Cardiac fibroblast (primary cell): Measurements from ENCODE around the gene CLEC16A.
A peak's percentile ranks its signal among the peaks of the same experiment; 100 is the strongest.

Experiments used
- DNase-seq, 2 donors: peaks; one replicate each; pipeline versions ENCODE4 v3.0.0 to v3.0.0-alpha.2; 2010; ENCODE audit warnings: low read depth in 2 of 2
- H3K4me3 ChIP-seq, 2 donors: replicated peaks in 1 of 2; 1 replicate in 1 of 2; 2 replicates in 1 of 2; pipeline ENCODE4 v1.5.1; 2011; ENCODE audit warnings: low read depth in 2 of 2, low read length in 2 of 2, mild to moderate bottlenecking in 2 of 2, moderate library complexity in 1 of 2
- TF ChIP-seq, protein P1 (sequence below): IDR thresholded peaks from one replicate; pipeline ENCODE4 v1.5.1; 2011; ENCODE audit warnings: low read depth, mild to moderate bottlenecking, low read length, inconsistent platforms

CLEC16A gene

DNA sequence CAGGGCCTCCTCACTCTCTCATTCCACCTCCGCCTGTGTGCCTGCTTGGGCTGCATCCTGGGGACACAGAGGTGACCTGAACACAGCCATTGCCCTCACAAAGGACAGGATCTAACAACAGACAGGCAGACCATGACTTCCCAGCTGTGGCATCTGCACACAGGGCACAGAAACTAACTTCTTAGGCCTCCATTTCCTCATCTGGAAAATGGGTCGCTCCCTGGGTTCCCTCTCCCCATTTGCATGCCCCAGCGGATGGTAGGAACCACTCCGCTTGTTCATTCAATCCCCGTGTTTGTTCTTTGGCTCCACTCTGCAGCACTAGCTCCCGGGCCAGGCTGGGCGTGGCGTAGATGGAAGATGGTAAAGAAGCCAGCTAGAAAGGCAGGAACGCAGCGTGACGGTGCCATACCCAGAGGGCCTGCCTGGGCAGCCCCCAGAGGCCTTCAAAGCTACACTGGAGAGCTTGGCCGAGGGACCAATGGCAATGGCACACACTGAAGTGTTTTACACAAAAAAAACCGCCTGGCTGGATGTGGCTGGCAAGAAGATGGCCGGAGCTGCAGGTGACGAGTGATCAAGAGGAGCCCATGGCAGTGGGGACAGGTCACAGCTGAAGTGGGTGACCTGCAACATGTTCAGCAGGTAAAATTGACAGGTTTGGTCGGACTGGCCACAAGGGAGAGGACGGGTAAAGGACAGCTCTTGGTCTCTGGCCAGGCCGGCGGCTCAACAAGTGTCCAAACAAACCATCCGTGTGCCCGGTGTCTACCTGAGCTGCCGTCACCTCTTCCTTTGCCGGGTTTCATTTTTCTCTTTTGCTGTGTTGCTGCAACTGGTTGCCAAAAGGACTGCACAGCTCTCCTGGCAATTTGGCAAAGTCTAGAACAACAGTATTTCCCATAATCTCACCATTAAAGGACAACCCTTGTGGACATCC, 244.7 kb downstream of the CLEC16A start:
- TF ChIP-seq, protein P1, sequence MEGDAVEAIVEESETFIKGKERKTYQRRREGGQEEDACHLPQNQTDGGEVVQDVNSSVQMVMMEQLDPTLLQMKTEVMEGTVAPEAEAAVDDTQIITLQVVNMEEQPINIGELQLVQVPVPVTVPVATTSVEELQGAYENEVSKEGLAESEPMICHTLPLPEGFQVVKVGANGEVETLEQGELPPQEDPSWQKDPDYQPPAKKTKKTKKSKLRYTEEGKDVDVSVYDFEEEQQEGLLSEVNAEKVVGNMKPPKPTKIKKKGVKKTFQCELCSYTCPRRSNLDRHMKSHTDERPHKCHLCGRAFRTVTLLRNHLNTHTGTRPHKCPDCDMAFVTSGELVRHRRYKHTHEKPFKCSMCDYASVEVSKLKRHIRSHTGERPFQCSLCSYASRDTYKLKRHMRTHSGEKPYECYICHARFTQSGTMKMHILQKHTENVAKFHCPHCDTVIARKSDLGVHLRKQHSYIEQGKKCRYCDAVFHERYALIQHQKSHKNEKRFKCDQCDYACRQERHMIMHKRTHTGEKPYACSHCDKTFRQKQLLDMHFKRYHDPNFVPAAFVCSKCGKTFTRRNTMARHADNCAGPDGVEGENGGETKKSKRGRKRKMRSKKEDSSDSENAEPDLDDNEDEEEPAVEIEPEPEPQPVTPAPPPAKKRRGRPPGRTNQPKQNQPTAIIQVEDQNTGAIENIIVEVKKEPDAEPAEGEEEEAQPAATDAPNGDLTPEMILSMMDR: no peak
- DNase-seq: no peak
- no peak overlapping the region for H3K4me3 ChIP-seq

DNA sequence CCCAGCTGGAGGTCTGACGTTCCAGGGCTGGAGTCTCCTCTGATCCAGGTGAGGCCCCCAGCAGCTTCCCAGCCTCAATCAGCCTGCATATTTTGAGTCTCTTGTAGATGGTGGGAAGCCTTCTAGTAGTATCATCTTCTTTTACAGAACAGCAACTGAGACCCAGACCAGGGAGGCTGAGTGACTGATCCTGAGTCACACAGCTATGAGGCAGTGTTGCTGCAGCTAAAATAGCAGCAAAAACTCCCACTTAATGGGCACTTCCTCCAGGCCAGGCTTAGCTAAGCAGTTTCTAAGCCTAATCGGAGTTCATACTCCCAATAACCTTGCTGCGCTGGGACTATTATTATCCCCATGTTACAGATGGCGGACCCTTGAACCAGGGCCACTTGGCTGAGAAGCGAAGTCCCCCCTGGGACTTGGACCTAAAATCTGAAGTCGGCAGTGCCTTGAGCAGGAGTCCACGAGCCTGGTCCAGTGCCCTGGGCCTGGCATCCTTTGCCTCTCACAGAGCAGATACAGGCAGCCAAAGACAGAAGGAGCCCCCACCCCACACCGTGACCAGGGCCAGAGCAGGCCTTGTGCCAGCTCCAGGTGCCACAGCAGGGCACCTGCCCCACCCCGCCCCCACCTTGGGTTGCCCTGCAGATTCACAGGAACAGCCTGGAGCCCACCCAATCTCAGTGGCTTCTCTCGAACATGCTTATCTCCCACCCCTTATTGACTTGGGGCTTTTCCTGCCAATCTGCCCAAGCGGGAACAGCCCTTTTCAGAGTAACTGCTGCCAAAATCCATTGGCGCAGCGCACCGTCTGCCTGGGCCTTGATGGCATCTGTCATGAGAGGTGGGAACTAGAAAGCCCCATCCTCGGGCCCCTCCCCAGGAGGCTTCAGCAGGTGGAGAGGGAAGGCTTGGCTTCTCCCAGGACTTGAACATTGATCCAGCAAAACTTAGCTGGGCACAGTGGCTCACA, 246.5 kb downstream of the CLEC16A start:
- H3K4me3 ChIP-seq: no peak overlapping the region
- TF ChIP-seq, protein P1: no peak
- DNase-seq: peak in 1 of 2 donors; percentile 67

DNA sequence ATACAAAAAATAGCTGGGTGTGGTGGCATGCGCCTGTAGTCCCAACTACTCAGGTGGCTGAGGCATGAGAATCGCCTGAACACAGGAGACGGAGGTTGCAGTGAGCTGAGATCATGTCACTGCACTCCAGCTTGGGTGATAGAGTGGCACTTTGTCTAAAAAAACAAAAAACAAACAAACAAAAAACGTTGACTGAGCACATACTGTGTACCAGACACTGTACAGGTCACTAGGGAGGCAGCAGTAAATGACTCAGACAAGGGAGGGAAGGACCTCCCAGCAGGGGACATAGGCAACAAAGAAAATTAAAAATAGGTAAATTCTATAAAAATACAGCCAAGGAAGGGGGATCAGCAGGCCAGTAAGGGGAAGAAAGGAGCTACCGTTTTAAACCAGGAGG, 247.3 kb downstream of the CLEC16A start:
- TF ChIP-seq, protein P1: no peak
- peak in 1 of 2 donors; percentile 32 for DNase-seq
- no peak overlapping the region for H3K4me3 ChIP-seq

DNA sequence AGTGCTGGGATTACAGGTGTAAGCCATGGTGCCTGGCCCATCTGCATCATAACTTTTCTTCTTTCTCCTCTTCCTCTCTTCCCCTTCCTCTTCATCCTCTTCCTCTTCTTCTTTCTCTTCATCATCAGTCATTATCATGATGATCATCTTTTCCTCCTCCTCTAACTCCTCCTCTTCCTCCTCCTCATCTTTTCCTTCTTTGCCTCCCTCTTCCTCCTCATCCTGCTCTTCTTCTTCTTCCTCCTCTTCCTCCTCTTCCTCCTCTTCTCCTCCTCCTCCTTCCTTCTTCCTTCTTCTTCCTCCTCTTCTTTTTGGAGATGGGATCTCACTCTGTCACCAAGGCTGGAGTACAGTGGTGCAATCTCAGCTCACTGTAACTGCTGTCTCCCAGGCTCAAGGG, 249.1 kb downstream of the CLEC16A start:
- no peak for DNase-seq
- no peak overlapping the region for H3K4me3 ChIP-seq
- TF ChIP-seq, protein P1: no peak

DNA sequence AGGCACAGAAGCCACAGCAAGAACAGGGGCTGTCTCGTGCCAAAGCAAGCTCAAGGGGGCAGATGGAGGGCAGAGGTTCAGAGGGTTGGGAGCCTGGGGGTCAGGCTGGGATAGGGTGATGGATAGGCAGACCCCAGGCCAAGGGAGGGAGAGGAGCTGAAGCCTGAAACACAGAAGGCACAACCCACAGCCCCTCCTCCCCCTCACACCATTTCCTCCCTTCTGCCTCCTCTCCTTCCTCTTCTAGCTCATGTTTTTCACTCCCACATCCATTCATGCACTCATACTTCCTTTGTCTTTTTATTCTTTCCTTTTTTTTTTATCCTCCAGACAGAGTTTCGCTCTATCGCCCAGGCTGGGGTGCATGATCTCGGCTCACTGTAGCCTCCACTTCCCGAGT, 250.5 kb downstream of the CLEC16A start:
- no peak overlapping the region for H3K4me3 ChIP-seq
- no peak for DNase-seq
- TF ChIP-seq, protein P1: no peak

DNA sequence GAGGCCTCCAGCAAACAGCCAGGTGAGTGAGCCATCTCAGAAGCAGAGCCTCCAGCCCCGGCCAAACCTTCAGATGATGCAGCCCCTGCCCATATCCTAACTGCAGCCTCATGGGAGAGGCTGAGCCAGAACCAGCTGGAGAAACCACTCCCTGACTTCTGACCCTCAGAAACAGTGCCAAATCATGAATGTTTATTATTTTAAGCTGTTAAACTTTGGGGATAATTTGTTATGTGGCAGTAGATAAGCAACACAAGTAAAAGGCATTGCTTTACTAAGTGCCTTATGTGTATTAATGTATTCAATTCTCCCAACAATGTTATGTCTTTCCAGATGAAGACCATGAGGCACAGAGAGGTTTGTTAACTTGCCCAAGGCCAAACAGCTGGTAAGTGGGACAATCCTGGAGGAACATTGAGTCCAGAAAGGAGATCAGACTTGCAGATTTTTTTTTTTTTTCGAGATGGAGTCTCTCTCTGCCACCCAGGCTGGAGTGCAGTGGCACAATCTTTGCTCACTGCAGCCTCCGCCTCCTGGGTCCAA, 252.0 kb downstream of the CLEC16A start:
- peak in 1 of 2 donors; percentile 24 for DNase-seq
- H3K4me3 ChIP-seq: no peak overlapping the region
- TF ChIP-seq, protein P1: no peak
